Bronchial epithelial cell (primary cell): Measurements from ENCODE around the gene STARD5. TPM values are rescaled to one million over a fixed set of nuclear protein-coding genes. Genes with fewer than 3 reads are reported as not detected.
A peak's percentile ranks its signal among the peaks of the same experiment; 100 is the strongest.

Experiments
- DNase-seq: peaks from one replicate; pipeline ENCODE4 v3.0.0-alpha.2; 2010; ENCODE audit warnings: low read depth
- FAIRE-seq: peaks from 2 replicates; lab custom pipeline; 2011; peaks lifted over from hg19 to GRCh38; lab: Jason Lieb, UNC
- H3K27me3 ChIP-seq: 2 replicates; pipeline ENCODE4 v1.5.1; 2011; ENCODE audit warnings: low read length; ENCODE audit not compliant: control insufficient read depth, insufficient read depth
- H3K36me3 ChIP-seq: 2 replicates; pipeline ENCODE4 v1.5.1; 2011; ENCODE audit warnings: low read length; ENCODE audit not compliant: control insufficient read depth, insufficient read depth
- H3K4me3 ChIP-seq: 2 replicates; pipeline ENCODE4 v1.5.1; 2011; ENCODE audit warnings: mild to moderate bottlenecking, low read depth, low read length, control low read depth
- CTCF ChIP-seq: IDR thresholded peaks from 2 replicates; pipeline ENCODE4 v1.5.1; 2011; ENCODE audit warnings: mild to moderate bottlenecking, moderate library complexity, low read length, control low read depth, inconsistent platforms; ENCODE audit not compliant: insufficient read depth, severe bottlenecking
- total RNA-seq: library from RNA; depleted of rRNA; stranded (reverse); fragments of >200 nt; gene quantifications from 2 replicates; pipeline ENCODE4 v1.2.1, GENCODE V29; 2014

STARD5 gene
- total RNA-seq, 1 donor from 2014 or later: 5.0 TPM

GRCh38 chr15:81274931-81275707 lies 48.8 kb downstream of the STARD5 start:
- peak; percentile 58 for DNase-seq

GRCh38 chr15:81274255-81274654 lies 49.7 kb downstream of the STARD5 start:
- Histone ChIP-seq H3K27me3 (no peaks in the 10 kb centered on the region), H3K4me3 (no peak overlapping the region), H3K36me3 (no peaks in the 10 kb centered on the region)
- TF ChIP-seq CTCF: no peak
- no peak for FAIRE-seq
- no peak for DNase-seq

More at GRCh38 chr15:81274931-81275707, 48.8 kb downstream of the STARD5 start:
- FAIRE-seq: no peak
- H3K27me3 ChIP-seq: no peaks in the 10 kb centered on the region
- H3K36me3 ChIP-seq: no peaks in the 10 kb centered on the region
- no peak overlapping the region for H3K4me3 ChIP-seq
- TF ChIP-seq CTCF: peak; percentile 91

- TF ChIP-seq CTCF: no peak
- no peak for DNase-seq
- FAIRE-seq: no peak
- Histone ChIP-seq H3K36me3 (no peaks in the 10 kb centered on the region), H3K4me3 (no peak overlapping the region), H3K27me3 (no peaks in the 10 kb centered on the region)
Observed at GRCh38 chr15:81273855-81274254, 50.1 kb downstream of the STARD5 start.

- no peak for FAIRE-seq
- H3K36me3 ChIP-seq: no peaks in the 10 kb centered on the region
- H3K4me3 ChIP-seq: no peak overlapping the region
- H3K27me3 ChIP-seq: no peaks in the 10 kb centered on the region
- TF ChIP-seq CTCF: no peak
- no peak for DNase-seq
Observed at GRCh38 chr15:81273200-81273599, 50.7 kb downstream of the STARD5 start.

- Histone ChIP-seq H3K36me3 (no peaks in the 10 kb centered on the region), H3K27me3 (no peaks in the 10 kb centered on the region), H3K4me3 (no peak overlapping the region)
- FAIRE-seq (no peak), DNase-seq (no peak)
- no peak for TF ChIP-seq CTCF
Observed at GRCh38 chr15:81271761-81272644, 51.9 kb downstream of the STARD5 start.
